Body of pancreas (tissue), 4 donors: ENCODE measurements around the gene LCA5L.

Experiments used
- CTCF ChIP-seq, 7 experiments: fragments of 450-650 bp in 4 of 7; fragments of 200-600 bp in 3 of 7; sonication (generic) in 3 of 7; IDR thresholded peaks; one replicate each; pipeline ENCODE4 v1.5.1; 2016 to 2019; ENCODE audit warnings: antibody characterized with exemption in 7 of 7
- POLR2A ChIP-seq, 3 donors: fragments of 450-650 bp; IDR thresholded peaks; one replicate each; pipeline ENCODE4 v1.6.1; 2016; ENCODE audit warnings: antibody characterized with exemption in 3 of 3, mild to moderate bottlenecking in 2 of 3

DNA sequence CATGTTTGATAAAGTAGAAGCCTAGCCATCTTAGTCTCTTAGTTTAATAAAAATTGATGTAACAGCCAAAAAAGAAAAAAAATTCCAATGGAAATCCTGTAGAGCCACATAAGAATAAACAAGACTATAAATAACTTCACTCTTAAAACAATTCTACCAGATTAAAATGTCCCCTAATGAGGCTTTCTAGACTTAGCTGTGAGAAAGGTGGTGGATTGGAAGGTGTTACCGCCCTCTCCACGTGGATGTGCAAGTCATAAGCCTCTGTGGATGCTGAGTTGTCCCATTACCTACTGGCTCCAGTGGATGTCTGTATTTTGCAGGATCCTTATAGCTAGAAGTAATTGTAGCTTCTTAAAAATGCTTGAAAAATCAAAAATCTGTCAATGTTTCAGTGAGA lies 14.6 kb downstream of the LCA5L start:
- TF ChIP-seq CTCF (IDR thresholded peaks at IDR 0.05), result no peak
- TF ChIP-seq POLR2A (IDR thresholded peaks at IDR 0.05), result no peak
